CD8-positive, alpha-beta memory T cell (primary cell): ENCODE results near the gene ENTPD2. TPM values are rescaled to one million over a fixed set of nuclear protein-coding genes. Genes with fewer than 3 reads are reported as not detected.

Experiments used
- CTCF ChIA-PET: fragments of 350-600 bp; sonication (Branson Sonifier 250); formaldehyde crosslinking; loops from one replicate; lab custom pipeline; 2021; ENCODE audit warnings: antibody characterized with exemption; lab: Charles Lee
- POLR2A ChIA-PET: fragments of 350-600 bp; sonication (Branson Sonifier 250); formaldehyde crosslinking; loops from one replicate; lab custom pipeline; 2021; ENCODE audit warnings: antibody characterized with exemption; lab: Charles Lee
- DNase-seq, 5 donors: peaks; one replicate each; pipeline versions ENCODE4 v3.0.0 to v3.0.0-alpha.2; 2020 to 2022; ENCODE audit warnings: mixed read lengths in 1 of 5
- H3K27ac ChIP-seq: one replicate; pipeline ENCODE4 v1.7.0; 2013; ENCODE audit warnings: low read depth, mild to moderate bottlenecking, low read length, moderate library complexity
- H3K27me3 ChIP-seq: 2 replicates; pipeline ENCODE4 v1.7.0; 2013; ENCODE audit warnings: low read length, mild to moderate bottlenecking; ENCODE audit not compliant: insufficient read depth, poor library complexity, severe bottlenecking
- H3K36me3 ChIP-seq: 2 replicates; pipeline ENCODE4 v1.7.0; 2013; ENCODE audit warnings: mild to moderate bottlenecking, low read length, moderate library complexity; ENCODE audit not compliant: insufficient read depth
- H3K4me1 ChIP-seq: 2 replicates; pipeline ENCODE4 v1.7.0; 2013; ENCODE audit warnings: mild to moderate bottlenecking, low read length, moderate library complexity; ENCODE audit not compliant: insufficient read depth
- H3K4me3 ChIP-seq: 2 replicates; pipeline ENCODE4 v1.7.0; 2013; ENCODE audit warnings: mild to moderate bottlenecking, low read length
- H3K9me3 ChIP-seq: 2 replicates; pipeline ENCODE4 v1.7.0; 2013; ENCODE audit warnings: mild to moderate bottlenecking, low read length
- H3K27ac Mint-ChIP-seq, 8 donors: one replicate each; pipeline ENCODE4 v1.8.0; 2020 to 2021; ENCODE audit warnings: mixed read lengths in 8 of 8, mild to moderate bottlenecking in 6 of 8, inconsistent platforms in 3 of 8, moderate library complexity in 3 of 8
- H3K27me3 Mint-ChIP-seq, 2 donors: one replicate each; pipeline ENCODE4 v1.8.0; 2020 to 2021; ENCODE audit warnings: mixed read lengths in 2 of 2, mild to moderate bottlenecking in 1 of 2, moderate library complexity in 1 of 2
- H3K36me3 Mint-ChIP-seq, 3 donors: one replicate each; pipeline ENCODE4 v1.8.0; 2020 to 2021; ENCODE audit warnings: mixed read lengths in 3 of 3, inconsistent platforms in 1 of 3, mild to moderate bottlenecking in 1 of 3
- H3K4me1 Mint-ChIP-seq, 3 donors: one replicate each; pipeline ENCODE4 v1.8.0; 2020 to 2021; ENCODE audit warnings: mixed read lengths in 3 of 3, inconsistent platforms in 1 of 3, mild to moderate bottlenecking in 1 of 3
- H3K4me3 Mint-ChIP-seq, 7 donors: one replicate each; pipeline ENCODE4 v1.8.0; 2020 to 2021; ENCODE audit warnings: mixed read lengths in 7 of 7, mild to moderate bottlenecking in 6 of 7, moderate library complexity in 4 of 7, inconsistent platforms in 2 of 7
- H3K9me3 Mint-ChIP-seq, 5 donors: one replicate each; pipeline ENCODE4 v1.8.0; 2020 to 2022; ENCODE audit warnings: mixed read lengths in 5 of 5, mild to moderate bottlenecking in 3 of 5, moderate library complexity in 2 of 5, inconsistent platforms in 1 of 5
- polyA plus RNA-seq: library from polyadenylated mRNA; unstranded; fragments of 300-500 nt; fragmentation: Illumina TruSeq; gene quantifications from one replicate; pipeline ENCODE4 v1.2.3, GENCODE V29; 2021
- total RNA-seq, 2 experiments: library from RNA; stranded (reverse); gene quantifications; one replicate each; pipeline ENCODE4 v1.2.3, GENCODE V29; 2021

Gene ENTPD2
- total and polyA plus RNA-seq, 3 experiments from 2014 or later, result not detected

GRCh38 chr9:137000177-137000930, 53.5 kb downstream of the ENTPD2 start:
- peak overlapping the region; percentile 84 to 96 (median 91) for H3K27ac Mint-ChIP-seq
- POLR2A ChIA-PET, result interaction anchor here (0.6 to 1.5 kb wide), 11 partner anchors 8 to 158 kb away, joined by 3 to 15 read pairs (median 4); partner anchors contain the start of genes AJM1, MAN1B1, PAXX and SAPCD2
- no peaks in the 10 kb centered on the region for H3K27me3 Mint-ChIP-seq

More at GRCh38 chr9:137000177-137000930, 53.5 kb downstream of the ENTPD2 start:
- Mint-ChIP-seq H3K4me1 (peaks cover 38 to 60% (median 40%) of the 10 kb centered on the region in 3 donors), H3K4me3 (peak overlapping the region; percentile 62 to 93 (median 79)), H3K9me3 (no peaks in the 10 kb centered on the region), H3K36me3 (peaks cover 0 to 3% (median 0%) of the 10 kb centered on the region in 3 donors)
- DNase-seq, result peak in 2 of 5 donors; percentile 29 to 61
- H3K36me3 ChIP-seq, result no peaks in the 10 kb centered on the region
- no peak overlapping the region for H3K4me3 ChIP-seq
- peaks cover 46% of the 10 kb centered on the region for H3K4me1 ChIP-seq
- H3K9me3 ChIP-seq, result no peaks in the 10 kb centered on the region
- H3K27me3 ChIP-seq, result no peaks in the 10 kb centered on the region
- H3K27ac ChIP-seq, result peak overlapping the region; percentile 43
- CTCF ChIA-PET, result interaction anchor here (0.7 to 4.0 kb wide), 9 partner anchors 7 to 201 kb away, joined by 3 to 26 read pairs (median 6); partner anchors contain the start of genes FUT7 and PAXX

Other genes with a start within 250 kb of the ENTPD2 start
Only the 30 nearest of the 37 such genes appear.
- 100 to 1,000 TPM; 354 to 356 TPM for gene EDF1, start 187.8 kb downstream of the ENTPD2 start, total RNA-seq
- gene EDF1, start 187.8 kb downstream of the ENTPD2 start, polyA plus RNA-seq, result 476 TPM
- 10 to 100 TPM; 53.2 to 60.5 TPM for gene TRAF2, start 167.5 kb downstream of the ENTPD2 start, total RNA-seq
- 23.1 TPM for gene TRAF2, start 167.5 kb downstream of the ENTPD2 start, polyA plus RNA-seq
- 100 to 1,000 TPM; 104 to 105 TPM for gene FBXW5, start 109.3 kb downstream of the ENTPD2 start, total RNA-seq
- gene FBXW5, start 109.3 kb downstream of the ENTPD2 start, polyA plus RNA-seq, result 163 TPM
- under 1 TPM in 1 of 2 experiments, not detected in 1; 0.96 TPM for gene C8G, start 108.8 kb downstream of the ENTPD2 start, total RNA-seq
- not detected for gene C8G, start 108.8 kb downstream of the ENTPD2 start, polyA plus RNA-seq
- 1 to 10 TPM in 1 of 2 experiments, under 1 TPM in 1; 0.85 to 1.3 TPM for gene LCN12, start 101.8 kb downstream of the ENTPD2 start, total RNA-seq
- not detected for gene LCN12, start 101.8 kb downstream of the ENTPD2 start, polyA plus RNA-seq
- under 1 TPM; 0.24 to 0.49 TPM for gene PTGDS, start 76.6 kb downstream of the ENTPD2 start, total RNA-seq
- 5.5 TPM for gene PTGDS, start 76.6 kb downstream of the ENTPD2 start, polyA plus RNA-seq
- under 1 TPM; 0.20 to 0.22 TPM for gene LCNL1, start 71.1 kb downstream of the ENTPD2 start, total RNA-seq
- 0.16 TPM for gene LCNL1, start 71.1 kb downstream of the ENTPD2 start, polyA plus RNA-seq
- gene PAXX, start 61.6 kb downstream of the ENTPD2 start, total RNA-seq, result 10 to 100 TPM; 78.4 to 82.2 TPM
- gene PAXX, start 61.6 kb downstream of the ENTPD2 start, polyA plus RNA-seq, result 156 TPM
- 1 to 10 TPM; 3.4 to 4.1 TPM for gene CLIC3, start 57.5 kb downstream of the ENTPD2 start, total RNA-seq
- 52.1 TPM for gene CLIC3, start 57.5 kb downstream of the ENTPD2 start, polyA plus RNA-seq
- 10 to 100 TPM; 15.9 to 20.7 TPM for gene ABCA2, start 25.8 kb downstream of the ENTPD2 start, total RNA-seq
- 20.2 TPM for gene ABCA2, start 25.8 kb downstream of the ENTPD2 start, polyA plus RNA-seq
- gene FUT7, start 22.0 kb downstream of the ENTPD2 start, total RNA-seq, result under 1 TPM; 0.57 to 0.82 TPM
- 28.7 TPM for gene FUT7, start 22.0 kb downstream of the ENTPD2 start, polyA plus RNA-seq
- 10 to 100 TPM; 24.6 to 27.5 TPM for gene NPDC1, start 7.9 kb downstream of the ENTPD2 start, total RNA-seq
- 38.4 TPM for gene NPDC1, start 7.9 kb downstream of the ENTPD2 start, polyA plus RNA-seq
- 10 to 100 TPM; 11.5 to 12.7 TPM for gene SAPCD2, start 16.5 kb upstream of the ENTPD2 start, total RNA-seq
- 0.15 TPM for gene SAPCD2, start 16.5 kb upstream of the ENTPD2 start, polyA plus RNA-seq
- 10 to 100 TPM; 15.3 to 15.5 TPM for gene UAP1L1, start 23.5 kb upstream of the ENTPD2 start, total RNA-seq
- 4.6 TPM for gene UAP1L1, start 23.5 kb upstream of the ENTPD2 start, polyA plus RNA-seq
- 10 to 100 TPM; 31.9 to 32.7 TPM for gene MAN1B1, start 32.9 kb upstream of the ENTPD2 start, total RNA-seq
- 39.3 TPM for gene MAN1B1, start 32.9 kb upstream of the ENTPD2 start, polyA plus RNA-seq
- 100 to 1,000 TPM; 294 to 308 TPM for gene DPP7, start 60.7 kb upstream of the ENTPD2 start, total RNA-seq
- gene DPP7, start 60.7 kb upstream of the ENTPD2 start, polyA plus RNA-seq, result 158 TPM
- gene GRIN1, start 85.1 kb upstream of the ENTPD2 start, total RNA-seq, result not detected
- gene GRIN1, start 85.1 kb upstream of the ENTPD2 start, polyA plus RNA-seq, result not detected
- gene LRRC26, start 116.0 kb upstream of the ENTPD2 start, total RNA-seq, result not detected
- not detected for gene LRRC26, start 116.0 kb upstream of the ENTPD2 start, polyA plus RNA-seq
- gene TMEM210, start 118.0 kb upstream of the ENTPD2 start, total RNA-seq, result not detected
- gene TMEM210, start 118.0 kb upstream of the ENTPD2 start, polyA plus RNA-seq, result not detected
- gene ANAPC2, start 134.5 kb upstream of the ENTPD2 start, total RNA-seq, result 10 to 100 TPM; 50.2 to 57.0 TPM
- gene ANAPC2, start 134.5 kb upstream of the ENTPD2 start, polyA plus RNA-seq, result 5.4 TPM
- 100 to 1,000 TPM; 114 to 118 TPM for gene SSNA1, start 134.6 kb upstream of the ENTPD2 start, total RNA-seq
- 138 TPM for gene SSNA1, start 134.6 kb upstream of the ENTPD2 start, polyA plus RNA-seq
- 10 to 100 TPM; 14.1 to 15.1 TPM for gene TPRN, start 146.7 kb upstream of the ENTPD2 start, total RNA-seq
- 0.76 TPM for gene TPRN, start 146.7 kb upstream of the ENTPD2 start, polyA plus RNA-seq
- 10 to 100 TPM; 51.5 to 53.9 TPM for gene TMEM203, start 151.6 kb upstream of the ENTPD2 start, total RNA-seq
- 134 TPM for gene TMEM203, start 151.6 kb upstream of the ENTPD2 start, polyA plus RNA-seq
- gene NDOR1, start 151.6 kb upstream of the ENTPD2 start, total RNA-seq, result 10 to 100 TPM; 45.1 to 47.4 TPM
- gene NDOR1, start 151.6 kb upstream of the ENTPD2 start, polyA plus RNA-seq, result 9.9 TPM
- gene RNF208, start 168.2 kb upstream of the ENTPD2 start, total RNA-seq, result 1 to 10 TPM; 2.7 to 3.3 TPM
- not detected for gene RNF208, start 168.2 kb upstream of the ENTPD2 start, polyA plus RNA-seq
- under 1 TPM; 0.58 to 0.66 TPM for gene CYSRT1, start 171.1 kb upstream of the ENTPD2 start, total RNA-seq
- 0.32 TPM for gene CYSRT1, start 171.1 kb upstream of the ENTPD2 start, polyA plus RNA-seq
- gene RNF224, start 173.4 kb upstream of the ENTPD2 start, total RNA-seq, result not detected
- not detected for gene RNF224, start 173.4 kb upstream of the ENTPD2 start, polyA plus RNA-seq
- not detected for gene SLC34A3, start 176.8 kb upstream of the ENTPD2 start, total RNA-seq
- not detected for gene SLC34A3, start 176.8 kb upstream of the ENTPD2 start, polyA plus RNA-seq
- 100 to 1,000 TPM; 322 to 331 TPM for gene TUBB4B, start 187.2 kb upstream of the ENTPD2 start, total RNA-seq
- gene TUBB4B, start 187.2 kb upstream of the ENTPD2 start, polyA plus RNA-seq, result 64.6 TPM
- gene STPG3, start 197.2 kb upstream of the ENTPD2 start, total RNA-seq, result under 1 TPM; 0.27 to 0.28 TPM
- gene STPG3, start 197.2 kb upstream of the ENTPD2 start, polyA plus RNA-seq, result not detected